ENCODE data around the gene MYO3B.

- no peak for TF ChIP-seq TAF1 (IDR thresholded peaks at IDR 0.05; ENCODE audit: low read depth)
- no peak for TF ChIP-seq FOXM1 (IDR thresholded peaks at IDR 0.05; ENCODE audit: borderline replicate concordance, low read depth)
- no peak for TF ChIP-seq EP300 (IDR thresholded peaks at IDR 0.05; ENCODE audit: borderline replicate concordance)
- no peak for TF ChIP-seq EGR1 (IDR thresholded peaks at IDR 0.05)
- TF ChIP-seq MAX (IDR thresholded peaks at IDR 0.05): no peak
- no peak for TF ChIP-seq REST (IDR thresholded peaks at IDR 0.05; ENCODE audit: low read depth)
- no peak for TF ChIP-seq CEBPB (IDR thresholded peaks at IDR 0.05)
- no peak for TF ChIP-seq CREB1 (IDR thresholded peaks at IDR 0.05; ENCODE audit: low read depth)
- TF ChIP-seq ZBTB7A (IDR thresholded peaks at IDR 0.05; ENCODE audit: low read depth): no peak
Observed at GRCh38 chr2:170523506-170523905, 345.6 kb downstream of the MYO3B start.
